Measurements from ENCODE around the gene RNF4. TPM values are rescaled to one million over a fixed set of nuclear protein-coding genes. Genes with fewer than 3 reads are reported as not detected.

The RNF4 gene
- total RNA-seq, 4 donors from 2014 or later: 33.2 to 49.0 (median 40.7) TPM

DNA sequence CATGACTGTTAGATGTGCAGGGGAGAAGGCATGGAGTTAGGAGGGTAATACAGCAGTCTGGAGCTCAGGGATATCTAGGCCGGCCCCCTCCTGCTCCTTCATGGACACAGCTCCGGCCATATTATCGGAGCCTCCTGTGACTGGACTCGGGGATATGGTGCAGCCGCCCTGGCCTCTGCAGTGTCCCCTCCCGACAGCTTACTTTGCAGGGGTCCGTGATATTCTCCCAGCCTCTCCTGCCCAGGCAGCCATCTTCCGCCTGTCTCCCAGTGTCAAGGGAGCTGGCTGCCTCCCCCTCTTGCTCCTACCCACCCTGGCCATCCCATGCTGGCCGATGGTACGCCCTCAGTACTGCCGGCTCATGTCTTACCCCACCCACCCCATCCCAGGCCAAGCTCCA, 19.9 kb upstream of the RNF4 start:
- 95% methylated on average over 11 of the region's 11 CpGs for WGBS
- no peak for TF ChIP-seq POLR2AphosphoS5 (IDR thresholded peaks at IDR 0.05)
- TF ChIP-seq, protein P1, sequence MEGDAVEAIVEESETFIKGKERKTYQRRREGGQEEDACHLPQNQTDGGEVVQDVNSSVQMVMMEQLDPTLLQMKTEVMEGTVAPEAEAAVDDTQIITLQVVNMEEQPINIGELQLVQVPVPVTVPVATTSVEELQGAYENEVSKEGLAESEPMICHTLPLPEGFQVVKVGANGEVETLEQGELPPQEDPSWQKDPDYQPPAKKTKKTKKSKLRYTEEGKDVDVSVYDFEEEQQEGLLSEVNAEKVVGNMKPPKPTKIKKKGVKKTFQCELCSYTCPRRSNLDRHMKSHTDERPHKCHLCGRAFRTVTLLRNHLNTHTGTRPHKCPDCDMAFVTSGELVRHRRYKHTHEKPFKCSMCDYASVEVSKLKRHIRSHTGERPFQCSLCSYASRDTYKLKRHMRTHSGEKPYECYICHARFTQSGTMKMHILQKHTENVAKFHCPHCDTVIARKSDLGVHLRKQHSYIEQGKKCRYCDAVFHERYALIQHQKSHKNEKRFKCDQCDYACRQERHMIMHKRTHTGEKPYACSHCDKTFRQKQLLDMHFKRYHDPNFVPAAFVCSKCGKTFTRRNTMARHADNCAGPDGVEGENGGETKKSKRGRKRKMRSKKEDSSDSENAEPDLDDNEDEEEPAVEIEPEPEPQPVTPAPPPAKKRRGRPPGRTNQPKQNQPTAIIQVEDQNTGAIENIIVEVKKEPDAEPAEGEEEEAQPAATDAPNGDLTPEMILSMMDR (IDR thresholded peaks at IDR 0.05): no peak
- TF ChIP-seq POLR2A (IDR thresholded peaks at IDR 0.05; ENCODE audit: low read depth): no peak
- Histone ChIP-seq H3K27me3 (no peaks in the 10 kb centered on the region), H3K27ac (replicated peaks in 1 of 4) (no peak overlapping the region), H3K4me3 (no peak overlapping the region), H3K4me1 (no peaks in the 10 kb centered on the region), H3K36me3 (no peaks in the 10 kb centered on the region), H3K9me3 (no peaks in the 10 kb centered on the region)
- no peak for DNase-seq (ENCODE audit: extremely low spot score)
- intact Hi-C loops (cut with DNase I): no loop called here

DNA sequence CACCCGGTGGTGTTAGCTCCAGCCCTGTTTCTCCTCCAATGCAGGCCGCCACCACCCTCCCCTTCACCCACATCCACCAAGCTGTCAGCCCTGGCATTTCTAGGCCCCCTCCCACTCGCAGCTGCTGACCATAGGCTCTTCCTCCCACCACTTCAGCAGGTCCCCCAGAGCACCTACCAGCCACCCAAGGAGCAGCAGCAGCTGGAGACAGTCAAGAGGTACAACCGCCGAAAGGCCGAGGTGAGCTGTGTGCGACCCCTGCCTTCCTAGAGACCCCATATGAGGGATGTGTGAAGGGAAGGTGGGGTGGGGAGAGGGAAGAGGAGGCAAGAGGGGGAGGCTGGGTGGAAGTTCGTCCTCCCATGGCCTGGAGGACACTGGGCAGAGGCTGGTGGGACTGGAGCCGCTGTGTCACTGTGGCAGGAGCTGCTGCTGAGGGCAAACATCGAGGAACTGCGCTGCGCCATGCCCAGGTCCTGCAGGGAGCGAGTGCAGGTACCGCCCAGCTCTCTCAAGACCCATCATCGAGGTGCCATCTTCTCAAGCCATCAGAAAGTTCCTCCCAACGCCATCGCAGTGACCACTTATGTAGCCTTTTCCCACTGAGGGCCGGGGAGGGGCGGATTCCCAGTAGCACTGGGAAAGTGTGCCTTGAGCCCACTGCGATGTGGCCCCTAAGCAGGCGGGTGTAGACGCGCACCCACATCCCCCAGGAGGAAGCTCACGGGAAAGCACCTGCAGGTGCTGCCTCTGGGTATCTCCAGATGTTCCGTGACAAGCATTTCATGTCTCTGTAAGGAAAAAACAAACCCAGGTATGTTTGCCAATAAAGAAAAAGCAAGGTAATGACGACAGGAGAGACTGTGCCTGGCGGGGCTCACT, 19.2 kb upstream of the RNF4 start:
- no peak for DNase-seq (ENCODE audit: extremely low spot score)
- H3K9me3 ChIP-seq: no peaks in the 10 kb centered on the region
- H3K4me1 ChIP-seq: no peaks in the 10 kb centered on the region
- H3K36me3 ChIP-seq: no peaks in the 10 kb centered on the region
- 78% methylated on average over 17 of the region's 27 CpGs for WGBS
- TF ChIP-seq POLR2AphosphoS5 (IDR thresholded peaks at IDR 0.05) (no peak), EP300 (IDR thresholded peaks at IDR 0.05) (no peak), POLR2A (IDR thresholded peaks at IDR 0.05; ENCODE audit: low read depth) (no peak)
- TF ChIP-seq, protein P1 (IDR thresholded peaks at IDR 0.05): no peak
- intact Hi-C loops (cut with DNase I): no loop called here
- no peak overlapping the region for H3K4me3 ChIP-seq
- H3K27ac ChIP-seq (replicated peaks in 1 of 4): no peak overlapping the region
- no peaks in the 10 kb centered on the region for H3K27me3 ChIP-seq

- Histone ChIP-seq H3K36me3 (no peaks in the 10 kb centered on the region), H3K9me3 (no peaks in the 10 kb centered on the region), H3K27me3 (no peaks in the 10 kb centered on the region), H3K4me3 (no peak overlapping the region), H3K4me1 (no peaks in the 10 kb centered on the region), H3K27ac (replicated peaks in 1 of 4) (no peak overlapping the region)
- intact Hi-C loops (cut with DNase I): no loop called here
- TF ChIP-seq, protein P1 (IDR thresholded peaks at IDR 0.05): no peak
- TF ChIP-seq POLR2AphosphoS5 (IDR thresholded peaks at IDR 0.05): no peak
- no peak for TF ChIP-seq POLR2A (IDR thresholded peaks at IDR 0.05; ENCODE audit: low read depth)
- TF ChIP-seq EP300 (IDR thresholded peaks at IDR 0.05): no peak
- WGBS: 80% methylated on average over 5 of the region's 16 CpGs
- no peak for DNase-seq (ENCODE audit: extremely low spot score)
Measured at GRCh38 chr4:2450394-2451035, 18.4 kb upstream of the RNF4 start.

DNA sequence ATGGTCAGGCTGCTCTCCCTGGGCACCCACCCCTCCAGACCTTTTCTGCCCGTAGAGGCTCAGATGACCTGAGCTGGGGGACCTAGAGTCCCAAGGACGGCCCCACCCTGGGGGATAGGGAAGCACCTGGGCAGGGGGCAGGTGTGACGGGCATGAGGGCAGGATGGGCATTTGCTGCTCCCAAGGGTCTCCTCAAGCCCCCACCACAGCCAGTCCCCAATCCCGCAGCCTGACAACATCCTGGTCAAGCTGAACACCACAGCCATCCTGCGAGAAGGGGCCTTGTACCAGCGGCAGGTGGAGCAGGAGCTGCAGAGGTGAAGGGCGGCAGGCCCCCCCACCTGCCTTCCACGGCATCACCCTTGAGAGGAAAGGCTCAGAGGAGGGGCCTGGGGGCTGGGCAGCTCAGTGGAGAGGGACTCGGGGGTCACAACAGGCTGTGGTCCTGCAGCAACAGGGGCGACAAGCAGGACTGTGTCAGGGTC, 17.8 kb upstream of the RNF4 start:
- H3K4me3 ChIP-seq: no peak overlapping the region
- WGBS: 62% methylated on average over 3 of the region's 10 CpGs
- no peaks in the 10 kb centered on the region for H3K4me1 ChIP-seq
- intact Hi-C loops (cut with DNase I): no loop called here
- no peaks in the 10 kb centered on the region for H3K36me3 ChIP-seq
- H3K27me3 ChIP-seq: no peaks in the 10 kb centered on the region
- TF ChIP-seq POLR2A (IDR thresholded peaks at IDR 0.05; ENCODE audit: low read depth) (no peak), EP300 (IDR thresholded peaks at IDR 0.05) (no peak), POLR2AphosphoS5 (IDR thresholded peaks at IDR 0.05) (no peak)
- TF ChIP-seq, protein P1 (IDR thresholded peaks at IDR 0.05): no peak
- no peak overlapping the region for H3K27ac ChIP-seq (replicated peaks in 1 of 4)
- H3K9me3 ChIP-seq: no peaks in the 10 kb centered on the region
- DNase-seq (ENCODE audit: extremely low spot score): no peak
